CD4-positive, alpha-beta T cell treated with Interleukin-10 for 1 hour (primary cell): ENCODE data around the gene DBNDD1.
A peak's percentile ranks its signal among the peaks of the same experiment; 100 is the strongest.

Experiments
- DNase-seq: peaks from one replicate; pipeline ENCODE4 v3.0.0-alpha.2; 2020

DBNDD1 gene

GRCh38 chr16:90034504-90034903 lies 15.2 kb upstream of the DBNDD1 start:
- no peak for DNase-seq

- DNase-seq: no peak
Observed at GRCh38 chr16:90033387-90033786, 14.1 kb upstream of the DBNDD1 start.

GRCh38 chr16:90032674-90033331 lies 13.5 kb upstream of the DBNDD1 start:
- no peak for DNase-seq

GRCh38 chr16:90031931-90032673 lies 12.8 kb upstream of the DBNDD1 start:
- no peak for DNase-seq

- DNase-seq: no peak
Observed at GRCh38 chr16:90031186-90031930, 12.1 kb upstream of the DBNDD1 start.

GRCh38 chr16:90028985-90029384 lies 9.7 kb upstream of the DBNDD1 start:
- DNase-seq: no peak

GRCh38 chr16:90027611-90028010 lies 8.4 kb upstream of the DBNDD1 start:
- no peak for DNase-seq

GRCh38 chr16:90026135-90026534 lies 6.9 kb upstream of the DBNDD1 start:
- DNase-seq: peak; percentile 20

GRCh38 chr16:90023078-90023447 lies 3.8 kb upstream of the DBNDD1 start:
- no peak for DNase-seq

GRCh38 chr16:90022209-90023077 lies 3.2 kb upstream of the DBNDD1 start:
- peak; percentile 85 for DNase-seq

GRCh38 chr16:90020838-90021382 lies 1.7 kb upstream of the DBNDD1 start:
- DNase-seq: no peak

- no peak for DNase-seq
Observed at GRCh38 chr16:90020260-90020837, 1.1 kb upstream of the DBNDD1 start.

- DNase-seq: peak; percentile 56
Observed at GRCh38 chr16:90019543-90020259, 445 bp upstream of the DBNDD1 start.

- DNase-seq: no peak
Observed at GRCh38 chr16:90018297-90018651, 982 bp downstream of the DBNDD1 start.

- DNase-seq: no peak
Observed at GRCh38 chr16:90016339-90016950, 2.8 kb downstream of the DBNDD1 start.

- DNase-seq: no peak
Observed at GRCh38 chr16:90015586-90016338, 3.5 kb downstream of the DBNDD1 start.

GRCh38 chr16:90012991-90013745 lies 6.1 kb downstream of the DBNDD1 start:
- DNase-seq: no peak

GRCh38 chr16:90011908-90012501 lies 7.3 kb downstream of the DBNDD1 start:
- DNase-seq: no peak

- no peak for DNase-seq
Observed at GRCh38 chr16:90011508-90011819, 7.8 kb downstream of the DBNDD1 start.
